H7 (cell line): ENCODE results near the gene KCNMA1. TPM values are rescaled to one million over a fixed set of nuclear protein-coding genes. Genes with fewer than 3 reads are reported as not detected.

Source experiments
- DNase-seq: peaks from one replicate; pipeline ENCODE4 v3.0.0; 2012
- H3K27me3 ChIP-seq: 2 replicates; pipeline ENCODE4 v1.6.0; 2011; ENCODE audit warnings: mild to moderate bottlenecking, low read length; ENCODE audit not compliant: control insufficient read depth, insufficient read depth
- H3K36me3 ChIP-seq: replicated peaks from 2 replicates; pipeline ENCODE4 v1.5.1; 2011; ENCODE audit warnings: low read length; ENCODE audit not compliant: control insufficient read depth, insufficient read depth
- H3K4me3 ChIP-seq: 2 replicates; pipeline ENCODE4 v1.5.1; 2011; ENCODE audit warnings: low read depth, mild to moderate bottlenecking, control low read depth, low read length, moderate library complexity; ENCODE audit not compliant: insufficient read depth
- total RNA-seq: library from RNA; depleted of rRNA; stranded (reverse); fragments of >200 nt; shearing (Covaris generic); gene quantifications from 2 replicates; pipeline ENCODE4 v1.2.3, GENCODE V29; 2014

Gene KCNMA1
- total RNA-seq, 1 experiment from 2014 or later = 0.94 TPM

DNA sequence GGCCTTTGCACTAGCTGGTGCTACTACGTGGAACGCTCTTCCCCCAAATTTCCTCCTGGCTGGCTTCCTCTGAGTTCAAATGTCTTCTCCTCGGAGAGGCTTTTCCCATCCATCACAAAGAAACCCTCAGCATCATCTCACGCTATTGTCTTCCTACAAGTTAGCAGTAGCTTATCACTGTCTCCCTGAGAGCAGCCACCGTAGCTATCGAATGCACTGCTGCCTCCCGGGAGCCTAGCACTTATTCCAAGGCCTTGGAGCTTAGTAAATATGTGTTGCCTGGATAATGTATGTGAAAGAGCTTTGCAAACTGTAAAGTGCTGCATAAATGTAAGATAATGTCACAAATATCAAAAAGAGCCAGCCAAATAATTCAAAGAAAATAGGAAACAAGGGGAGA, 124.4 kb downstream of the KCNMA1 start:
- H3K4me3 ChIP-seq = no peak overlapping the region
- H3K36me3 ChIP-seq = no peaks in the 10 kb centered on the region
- no peak for DNase-seq
- H3K27me3 ChIP-seq = no peaks in the 10 kb centered on the region

GRCh38 chr10:77512219-77512578, 125.4 kb downstream of the KCNMA1 start:
- Histone ChIP-seq H3K27me3 (no peaks in the 10 kb centered on the region), H3K36me3 (no peaks in the 10 kb centered on the region), H3K4me3 (no peak overlapping the region)
- no peak for DNase-seq

GRCh38 chr10:77511498-77512218, 126.0 kb downstream of the KCNMA1 start:
- no peaks in the 10 kb centered on the region for H3K36me3 ChIP-seq
- H3K4me3 ChIP-seq = no peak overlapping the region
- no peak for DNase-seq
- no peaks in the 10 kb centered on the region for H3K27me3 ChIP-seq

- no peak for DNase-seq
- no peaks in the 10 kb centered on the region for H3K27me3 ChIP-seq
Measured at GRCh38 chr10:77510695-77511094, 126.9 kb downstream of the KCNMA1 start.

GRCh38 chr10:77510294-77510693, 127.3 kb downstream of the KCNMA1 start:
- Histone ChIP-seq H3K36me3 (no peaks in the 10 kb centered on the region), H3K27me3 (no peaks in the 10 kb centered on the region), H3K4me3 (no peak overlapping the region)
- DNase-seq = no peak

More at GRCh38 chr10:77510695-77511094, 126.9 kb downstream of the KCNMA1 start:
- H3K36me3 ChIP-seq = no peaks in the 10 kb centered on the region
- no peak overlapping the region for H3K4me3 ChIP-seq

GRCh38 chr10:77509391-77509790, 128.2 kb downstream of the KCNMA1 start:
- no peak for DNase-seq
- H3K27me3 ChIP-seq = no peaks in the 10 kb centered on the region
- H3K36me3 ChIP-seq = no peaks in the 10 kb centered on the region
- H3K4me3 ChIP-seq = no peak overlapping the region

DNA sequence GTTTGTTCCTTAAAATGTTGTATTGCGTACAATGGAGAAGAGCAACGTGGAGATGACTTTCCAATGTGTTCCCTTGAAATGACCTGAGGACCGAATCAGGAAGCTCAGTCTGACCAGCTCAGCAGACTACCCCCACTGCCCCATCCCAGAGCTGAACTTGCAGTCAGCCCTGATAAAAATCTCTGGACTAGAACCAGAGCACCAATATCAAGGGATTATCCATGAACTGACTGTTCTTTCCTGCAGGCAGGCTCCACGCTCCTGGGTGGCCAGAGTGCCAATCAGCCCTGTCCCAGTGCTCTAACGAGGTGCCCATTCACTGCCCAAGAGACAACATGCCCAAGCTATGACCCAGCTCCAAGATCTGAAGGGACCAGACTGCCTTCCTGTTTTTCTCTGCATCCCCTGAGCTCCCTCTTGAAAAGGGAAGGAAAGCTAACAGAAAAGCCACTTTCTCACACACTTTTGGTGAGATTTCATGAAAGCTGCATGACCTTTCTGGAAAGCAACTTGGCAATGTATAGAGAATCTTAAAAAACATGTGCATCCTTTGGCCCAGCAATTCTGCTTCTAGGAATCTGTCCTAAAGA, 130.2 kb downstream of the KCNMA1 start:
- Histone ChIP-seq H3K27me3 (no peaks in the 10 kb centered on the region), H3K4me3 (no peak overlapping the region), H3K36me3 (no peaks in the 10 kb centered on the region)
- DNase-seq = no peak

DNA sequence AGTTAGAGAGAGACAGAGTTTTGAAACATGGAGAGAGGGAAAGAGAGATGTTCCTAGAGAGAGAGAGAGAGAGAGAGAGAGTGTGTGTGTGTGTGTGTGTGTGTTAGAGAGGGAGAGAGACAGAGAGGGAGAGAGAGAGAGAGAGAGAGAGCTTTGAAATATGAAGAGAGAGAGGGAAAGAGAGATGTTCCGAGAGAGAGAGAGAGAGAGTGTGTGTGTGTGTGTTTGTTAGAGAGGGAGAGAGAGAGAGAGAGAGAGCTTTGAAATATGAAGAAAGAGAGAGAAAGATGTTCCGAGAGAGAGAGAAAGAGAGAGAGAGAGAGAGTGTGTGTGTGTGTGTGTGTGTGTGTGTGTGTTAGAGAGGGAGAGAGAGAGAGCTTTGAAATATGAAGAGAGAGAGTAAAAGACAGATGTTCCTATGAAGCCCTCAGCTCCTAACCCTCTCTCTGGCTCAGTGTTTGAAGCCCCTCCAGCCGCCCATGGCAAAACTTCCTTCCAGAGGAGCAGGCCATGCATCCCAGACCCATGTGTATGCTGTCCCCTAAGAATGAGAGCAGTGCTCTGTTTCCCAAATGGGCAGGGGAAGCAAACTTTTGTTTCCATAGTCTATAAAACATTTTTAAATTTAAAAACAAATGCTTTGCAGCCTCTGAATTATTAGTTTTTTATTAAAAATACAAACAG, 130.9 kb downstream of the KCNMA1 start:
- no peak for DNase-seq
- H3K4me3 ChIP-seq = no peak overlapping the region
- no peaks in the 10 kb centered on the region for H3K36me3 ChIP-seq
- H3K27me3 ChIP-seq = no peaks in the 10 kb centered on the region

GRCh38 chr10:77505431-77506334, 131.9 kb downstream of the KCNMA1 start:
- H3K36me3 ChIP-seq = no peaks in the 10 kb centered on the region
- no peaks in the 10 kb centered on the region for H3K27me3 ChIP-seq
- no peak for DNase-seq
- no peak overlapping the region for H3K4me3 ChIP-seq

DNA sequence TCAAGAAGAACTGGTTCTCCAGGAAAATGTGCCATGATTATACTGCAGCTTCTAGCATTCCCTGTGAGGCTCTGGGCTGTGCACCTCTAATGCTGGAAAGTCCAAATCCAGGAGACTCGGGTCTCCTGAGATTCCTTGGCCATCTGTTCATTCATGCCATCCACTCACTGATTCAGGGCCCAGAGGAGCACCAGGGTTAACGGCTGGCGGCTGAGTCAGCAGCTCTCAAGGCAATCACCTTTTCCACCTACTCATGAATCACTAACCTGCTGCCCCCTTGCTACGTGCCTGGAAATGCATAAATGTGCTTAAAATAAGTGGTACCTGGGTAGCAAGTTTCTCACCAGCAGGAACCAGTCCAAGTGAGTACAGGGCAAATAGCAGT, 132.7 kb downstream of the KCNMA1 start:
- no peak for DNase-seq
- no peaks in the 10 kb centered on the region for H3K27me3 ChIP-seq
- no peaks in the 10 kb centered on the region for H3K36me3 ChIP-seq
- no peak overlapping the region for H3K4me3 ChIP-seq

- DNase-seq = no peak
- Histone ChIP-seq H3K36me3 (no peaks in the 10 kb centered on the region), H3K27me3 (no peaks in the 10 kb centered on the region), H3K4me3 (no peak overlapping the region)
Measured at GRCh38 chr10:77504196-77504872, 133.3 kb downstream of the KCNMA1 start.

- no peak overlapping the region for H3K4me3 ChIP-seq
- no peaks in the 10 kb centered on the region for H3K27me3 ChIP-seq
- no peaks in the 10 kb centered on the region for H3K36me3 ChIP-seq
- DNase-seq = no peak
Measured at GRCh38 chr10:77501846-77502261, 135.8 kb downstream of the KCNMA1 start.

DNA sequence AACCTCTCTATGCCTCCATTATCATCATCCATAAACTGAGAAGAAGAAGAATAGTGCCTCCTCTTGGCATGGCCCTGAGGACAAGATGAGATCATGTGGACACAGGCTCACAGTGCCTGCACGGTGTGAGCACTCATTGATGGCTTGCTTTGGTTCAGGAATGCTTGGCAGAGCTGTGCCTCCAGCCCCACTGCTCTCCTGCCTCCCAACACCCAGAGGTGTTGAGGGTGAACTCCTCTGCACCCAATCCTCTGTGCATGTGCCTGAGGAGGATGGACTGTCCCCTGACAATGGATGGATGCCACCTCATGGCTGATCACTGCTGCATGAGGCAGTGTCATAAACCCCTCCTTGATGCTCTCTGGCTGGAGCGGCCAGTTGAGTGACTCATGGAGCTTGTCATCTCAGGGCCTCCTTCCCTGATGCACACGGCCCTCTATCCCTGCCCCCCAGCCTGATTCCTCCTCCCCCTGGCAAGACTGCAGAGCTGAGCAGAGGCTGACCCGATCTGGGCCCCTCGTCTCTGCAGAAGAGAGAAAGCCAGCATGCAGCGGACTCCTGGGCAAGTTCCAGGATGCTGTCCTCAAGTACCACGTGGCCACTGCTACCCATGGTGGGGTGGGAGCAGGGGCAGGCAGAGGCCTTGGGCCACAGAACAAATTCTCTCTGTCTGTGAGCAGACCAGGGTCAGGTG, 136.3 kb downstream of the KCNMA1 start:
- no peak for DNase-seq
- no peaks in the 10 kb centered on the region for H3K27me3 ChIP-seq
- no peaks in the 10 kb centered on the region for H3K36me3 ChIP-seq
- H3K4me3 ChIP-seq = no peak overlapping the region
